Measurements from ENCODE around the gene PAX8. TPM values are rescaled to one million over a fixed set of nuclear protein-coding genes. Genes with fewer than 3 reads are reported as not detected.

Gene PAX8
- total and polyA plus RNA-seq, 10 of the 15 experiments (the other 5 are each of a cell fraction or from before 2014, with no cell fraction given) = 0.16 to 2.5 (median 0.97) TPM

DNA sequence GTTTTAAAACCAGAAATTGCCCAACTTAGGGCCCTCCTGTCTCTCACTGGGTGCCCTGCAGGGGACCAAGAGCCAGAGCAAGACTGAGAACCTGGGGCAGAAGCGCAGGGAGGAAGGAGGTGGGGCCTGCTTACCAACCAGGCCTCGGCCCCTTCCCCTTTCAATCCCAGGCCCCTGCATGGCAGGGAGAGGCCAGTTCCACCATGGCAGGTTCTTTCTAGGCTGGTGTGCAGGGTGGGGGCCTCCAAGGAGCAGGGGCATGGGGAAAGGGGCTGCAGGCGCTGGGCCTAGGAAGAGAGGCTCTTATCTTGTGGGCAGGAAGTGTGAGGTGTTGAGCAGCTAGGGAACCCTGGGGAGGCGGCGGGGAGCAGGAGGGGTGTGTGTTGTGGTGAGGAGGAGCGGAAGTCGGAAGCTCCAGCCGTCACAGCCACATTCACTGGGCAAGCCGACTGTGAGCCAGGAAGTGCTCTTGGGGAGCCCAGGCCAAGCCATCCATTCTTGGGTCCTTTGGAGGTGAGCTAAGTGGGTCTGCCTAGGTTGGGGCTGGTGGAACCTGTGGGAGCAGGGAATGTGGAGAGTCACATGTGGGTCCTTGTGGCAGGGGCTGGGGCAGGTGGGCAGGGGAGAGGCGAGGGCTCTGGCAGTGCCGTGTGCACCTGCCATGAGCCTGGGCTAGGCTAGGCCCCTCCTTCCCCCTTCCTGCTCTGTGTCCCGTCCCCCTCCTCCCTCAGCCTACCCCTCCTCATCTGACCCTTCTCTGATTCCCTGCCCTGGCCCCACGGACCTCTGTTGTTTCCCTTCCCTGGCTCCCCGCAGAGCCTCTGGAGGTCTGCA, 105.0 kb downstream of the PAX8 start, which contains the start of gene PSD4 (continued):
- TF ChIP-seq BCL3 (IDR thresholded peaks at IDR 0.05; ENCODE audit: borderline replicate concordance, insufficient read depth, low read depth, low read length, poor library complexity, severe bottlenecking) = peak; percentile 22
- peak; percentile 21 to 55; a peak in 2 of 4 replicates for TF ChIP-seq BHLHE40 (IDR thresholded peaks at IDR 0.05; ENCODE audit: borderline replicate concordance in 1 of 2, low read depth in 2 of 2, low read length in 1 of 2)
- peak; percentile 99 for TF ChIP-seq HDGF (IDR thresholded peaks at IDR 0.05)
- peak; percentile 79; the same call in 1 of the 2 replicates for TF ChIP-seq PML (IDR thresholded peaks at IDR 0.05; ENCODE audit: low read length)
- TF ChIP-seq, protein P1, sequence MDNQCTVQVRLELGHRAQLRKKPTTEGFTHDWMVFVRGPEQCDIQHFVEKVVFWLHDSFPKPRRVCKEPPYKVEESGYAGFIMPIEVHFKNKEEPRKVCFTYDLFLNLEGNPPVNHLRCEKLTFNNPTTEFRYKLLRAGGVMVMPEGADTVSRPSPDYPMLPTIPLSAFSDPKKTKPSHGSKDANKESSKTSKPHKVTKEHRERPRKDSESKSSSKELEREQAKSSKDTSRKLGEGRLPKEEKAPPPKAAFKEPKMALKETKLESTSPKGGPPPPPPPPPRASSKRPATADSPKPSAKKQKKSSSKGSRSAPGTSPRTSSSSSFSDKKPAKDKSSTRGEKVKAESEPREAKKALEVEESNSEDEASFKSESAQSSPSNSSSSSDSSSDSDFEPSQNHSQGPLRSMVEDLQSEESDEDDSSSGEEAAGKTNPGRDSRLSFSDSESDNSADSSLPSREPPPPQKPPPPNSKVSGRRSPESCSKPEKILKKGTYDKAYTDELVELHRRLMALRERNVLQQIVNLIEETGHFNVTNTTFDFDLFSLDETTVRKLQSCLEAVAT (IDR thresholded peaks at IDR 0.05) = peak; percentile 90
- peak; percentile 55 for TF ChIP-seq MYC (IDR thresholded peaks at IDR 0.05; ENCODE audit: insufficient read depth, insufficient read length, insufficient replicate concordance, low read length, severe bottlenecking)
- TF ChIP-seq ZNF274 (IDR thresholded peaks at IDR 0.05; ENCODE audit: insufficient read depth, insufficient read length) = no peak
- TF ChIP-seq TBL1XR1 (IDR thresholded peaks at IDR 0.05; ENCODE audit: low read depth, low read length) = peak; percentile 82; the same call in 1 of the 2 replicates
- TF ChIP-seq, protein P2, sequence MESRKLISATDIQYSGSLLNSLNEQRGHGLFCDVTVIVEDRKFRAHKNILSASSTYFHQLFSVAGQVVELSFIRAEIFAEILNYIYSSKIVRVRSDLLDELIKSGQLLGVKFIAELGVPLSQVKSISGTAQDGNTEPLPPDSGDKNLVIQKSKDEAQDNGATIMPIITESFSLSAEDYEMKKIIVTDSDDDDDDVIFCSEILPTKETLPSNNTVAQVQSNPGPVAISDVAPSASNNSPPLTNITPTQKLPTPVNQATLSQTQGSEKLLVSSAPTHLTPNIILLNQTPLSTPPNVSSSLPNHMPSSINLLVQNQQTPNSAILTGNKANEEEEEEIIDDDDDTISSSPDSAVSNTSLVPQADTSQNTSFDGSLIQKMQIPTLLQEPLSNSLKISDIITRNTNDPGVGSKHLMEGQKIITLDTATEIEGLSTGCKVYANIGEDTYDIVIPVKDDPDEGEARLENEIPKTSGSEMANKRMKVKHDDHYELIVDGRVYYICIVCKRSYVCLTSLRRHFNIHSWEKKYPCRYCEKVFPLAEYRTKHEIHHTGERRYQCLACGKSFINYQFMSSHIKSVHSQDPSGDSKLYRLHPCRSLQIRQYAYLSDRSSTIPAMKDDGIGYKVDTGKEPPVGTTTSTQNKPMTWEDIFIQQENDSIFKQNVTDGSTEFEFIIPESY (IDR thresholded peaks at IDR 0.05) = no peak
- TF ChIP-seq SMAD5 (IDR thresholded peaks at IDR 0.05; ENCODE audit: low read depth) = peak; percentile 86
- peak in 1 of 2 experiments; percentile 44; a peak in 1 of 3 replicates for TF ChIP-seq EGR1 (IDR thresholded peaks at IDR 0.05; ENCODE audit: borderline replicate concordance in 1 of 2, low read depth in 2 of 2, low read length in 2 of 2)
- TF ChIP-seq BACH1 (IDR thresholded peaks at IDR 0.05; ENCODE audit: borderline replicate concordance) = no peak
- TF ChIP-seq, protein P3, sequence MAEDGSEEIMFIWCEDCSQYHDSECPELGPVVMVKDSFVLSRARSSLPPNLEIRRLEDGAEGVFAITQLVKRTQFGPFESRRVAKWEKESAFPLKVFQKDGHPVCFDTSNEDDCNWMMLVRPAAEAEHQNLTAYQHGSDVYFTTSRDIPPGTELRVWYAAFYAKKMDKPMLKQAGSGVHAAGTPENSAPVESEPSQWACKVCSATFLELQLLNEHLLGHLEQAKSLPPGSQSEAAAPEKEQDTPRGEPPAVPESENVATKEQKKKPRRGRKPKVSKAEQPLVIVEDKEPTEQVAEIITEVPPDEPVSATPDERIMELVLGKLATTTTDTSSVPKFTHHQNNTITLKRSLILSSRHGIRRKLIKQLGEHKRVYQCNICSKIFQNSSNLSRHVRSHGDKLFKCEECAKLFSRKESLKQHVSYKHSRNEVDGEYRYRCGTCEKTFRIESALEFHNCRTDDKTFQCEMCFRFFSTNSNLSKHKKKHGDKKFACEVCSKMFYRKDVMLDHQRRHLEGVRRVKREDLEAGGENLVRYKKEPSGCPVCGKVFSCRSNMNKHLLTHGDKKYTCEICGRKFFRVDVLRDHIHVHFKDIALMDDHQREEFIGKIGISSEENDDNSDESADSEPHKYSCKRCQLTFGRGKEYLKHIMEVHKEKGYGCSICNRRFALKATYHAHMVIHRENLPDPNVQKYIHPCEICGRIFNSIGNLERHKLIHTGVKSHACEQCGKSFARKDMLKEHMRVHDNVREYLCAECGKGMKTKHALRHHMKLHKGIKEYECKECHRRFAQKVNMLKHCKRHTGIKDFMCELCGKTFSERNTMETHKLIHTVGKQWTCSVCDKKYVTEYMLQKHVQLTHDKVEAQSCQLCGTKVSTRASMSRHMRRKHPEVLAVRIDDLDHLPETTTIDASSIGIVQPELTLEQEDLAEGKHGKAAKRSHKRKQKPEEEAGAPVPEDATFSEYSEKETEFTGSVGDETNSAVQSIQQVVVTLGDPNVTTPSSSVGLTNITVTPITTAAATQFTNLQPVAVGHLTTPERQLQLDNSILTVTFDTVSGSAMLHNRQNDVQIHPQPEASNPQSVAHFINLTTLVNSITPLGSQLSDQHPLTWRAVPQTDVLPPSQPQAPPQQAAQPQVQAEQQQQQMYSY (CRISPR knock-in tag; IDR thresholded peaks at IDR 0.05) = no peak
- TF ChIP-seq, protein P4, sequence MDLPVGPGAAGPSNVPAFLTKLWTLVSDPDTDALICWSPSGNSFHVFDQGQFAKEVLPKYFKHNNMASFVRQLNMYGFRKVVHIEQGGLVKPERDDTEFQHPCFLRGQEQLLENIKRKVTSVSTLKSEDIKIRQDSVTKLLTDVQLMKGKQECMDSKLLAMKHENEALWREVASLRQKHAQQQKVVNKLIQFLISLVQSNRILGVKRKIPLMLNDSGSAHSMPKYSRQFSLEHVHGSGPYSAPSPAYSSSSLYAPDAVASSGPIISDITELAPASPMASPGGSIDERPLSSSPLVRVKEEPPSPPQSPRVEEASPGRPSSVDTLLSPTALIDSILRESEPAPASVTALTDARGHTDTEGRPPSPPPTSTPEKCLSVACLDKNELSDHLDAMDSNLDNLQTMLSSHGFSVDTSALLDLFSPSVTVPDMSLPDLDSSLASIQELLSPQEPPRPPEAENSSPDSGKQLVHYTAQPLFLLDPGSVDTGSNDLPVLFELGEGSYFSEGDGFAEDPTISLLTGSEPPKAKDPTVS (IDR thresholded peaks at IDR 0.05; ENCODE audit: low read depth, low read length) = no peak
- peak; percentile 69 for TF ChIP-seq CREB1 (IDR thresholded peaks at IDR 0.05; ENCODE audit: low read depth)
- TF ChIP-seq POLR2AphosphoS2 (IDR thresholded peaks at IDR 0.05; ENCODE audit: low read depth, low read length) = peak; percentile 78; the same call in 1 of the 2 replicates
- peak; percentile 70 for TF ChIP-seq MEF2B (IDR thresholded peaks at IDR 0.05; ENCODE audit: partially characterized antibody, poor library complexity, severe bottlenecking)
- TF ChIP-seq ATF7 (IDR thresholded peaks at IDR 0.05; ENCODE audit: low read depth) = peak; percentile 74

All from GM12878 (cell line).